CD14-positive monocyte (primary cell): Measurements from ENCODE around the gene SSR4. TPM values are rescaled to one million over a fixed set of nuclear protein-coding genes. Genes with fewer than 3 reads are reported as not detected.
A peak's percentile ranks its signal among the peaks of the same experiment; 100 is the strongest.

Source experiments
- DNase-seq, 3 donors: peaks; one replicate each; pipeline ENCODE4 v3.0.0-alpha.2; 2011 to 2022
- H2AFZ ChIP-seq: 2 replicates; pipeline ENCODE4 v1.6.0; 2012; ENCODE audit warnings: mild to moderate bottlenecking, low read depth, low read length, inconsistent platforms; ENCODE audit not compliant: insufficient read depth, poor library complexity, severe bottlenecking
- H3K27ac ChIP-seq, 2 donors: 1 replicate in 1 of 2; 2 replicates in 1 of 2; pipeline ENCODE4 v1.5.1; 2012 to 2013; ENCODE audit warnings: low read length in 2 of 2, control low read depth in 1 of 2, inconsistent platforms in 1 of 2, low read depth in 1 of 2, mild to moderate bottlenecking in 1 of 2
- H3K27me3 ChIP-seq, 2 donors: one replicate each; pipeline versions ENCODE4 v1.6.0 to v1.6.1; 2011 to 2013; ENCODE audit warnings: low read length in 2 of 2; ENCODE audit not compliant: control insufficient read depth in 2 of 2, insufficient read depth in 2 of 2
- H3K36me3 ChIP-seq, 2 donors: replicated peaks in 1 of 2; 1 replicate in 1 of 2; 2 replicates in 1 of 2; pipeline versions ENCODE4 v1.5.1 to v1.6.1; 2012 to 2013; ENCODE audit warnings: low read length in 2 of 2, control low read depth in 1 of 2, inconsistent platforms in 1 of 2, mild to moderate bottlenecking in 1 of 2; ENCODE audit not compliant: insufficient read depth in 2 of 2, control insufficient read depth in 1 of 2
- H3K4me1 ChIP-seq, 2 donors: 1 replicate in 1 of 2; 2 replicates in 1 of 2; pipeline versions ENCODE4 v1.5.1 to v1.6.1; 2012 to 2013; ENCODE audit warnings: low read length in 2 of 2, control low read depth in 1 of 2, inconsistent platforms in 1 of 2, mild to moderate bottlenecking in 1 of 2, moderate library complexity in 1 of 2; ENCODE audit not compliant: insufficient read depth in 2 of 2, control insufficient read depth in 1 of 2
- H3K4me2 ChIP-seq: replicated peaks from 2 replicates; pipeline ENCODE3; 2012; ENCODE audit warnings: low read length, moderate library complexity, mild to moderate bottlenecking; ENCODE audit not compliant: poor library complexity, severe bottlenecking; ENCODE audit errors: extremely low read depth
- H3K4me3 ChIP-seq, 3 experiments: fragments of 200-600 bp in 1 of 3; sonication (generic) in 1 of 3; replicated peaks in 1 of 3; 1 replicate in 2 of 3; 2 replicates in 1 of 3; pipeline ENCODE4 v1.5.1; 2011 to 2013; ENCODE audit warnings: low read length in 3 of 3, mild to moderate bottlenecking in 3 of 3, control low read depth in 2 of 3, low read depth in 2 of 3, inconsistent platforms in 1 of 3, moderate library complexity in 1 of 3
- H3K79me2 ChIP-seq: 2 replicates; pipeline ENCODE4 v1.6.0; 2012; ENCODE audit warnings: mild to moderate bottlenecking, control low read depth, inconsistent platforms, low read length, moderate library complexity; ENCODE audit not compliant: insufficient read depth
- H3K9ac ChIP-seq: 2 replicates; pipeline ENCODE4 v1.6.0; 2017; ENCODE audit warnings: low read length, mild to moderate bottlenecking; ENCODE audit not compliant: insufficient read depth, poor library complexity, severe bottlenecking
- H3K9me3 ChIP-seq, 2 donors: replicated peaks in 1 of 2; 1 replicate in 1 of 2; 2 replicates in 1 of 2; pipeline versions ENCODE4 v1.5.1 to v1.6.1; 2012 to 2013; ENCODE audit warnings: low read length in 2 of 2, control low read depth in 1 of 2; ENCODE audit not compliant: control insufficient read depth in 1 of 2, insufficient read depth in 1 of 2
- H4K20me1 ChIP-seq: 2 replicates; pipeline ENCODE4 v1.6.0; 2012; ENCODE audit warnings: mild to moderate bottlenecking, low read length, control low read depth, moderate library complexity; ENCODE audit not compliant: insufficient read depth
- H3K27ac Mint-ChIP-seq, 7 donors: one replicate each; pipeline ENCODE4 v1.8.0; 2020; ENCODE audit warnings: mild to moderate bottlenecking in 7 of 7, mixed read lengths in 7 of 7, moderate library complexity in 6 of 7, inconsistent platforms in 2 of 7
- H3K27me3 Mint-ChIP-seq, 3 donors: one replicate each; pipeline ENCODE4 v1.8.0; 2021 to 2022; ENCODE audit warnings: low read depth in 3 of 3, mild to moderate bottlenecking in 3 of 3, mixed read lengths in 3 of 3, moderate library complexity in 3 of 3, inconsistent platforms in 1 of 3
- H3K36me3 Mint-ChIP-seq, 2 donors: one replicate each; pipeline ENCODE4 v1.8.0; 2020; ENCODE audit warnings: mixed read lengths in 2 of 2, inconsistent platforms in 1 of 2, mild to moderate bottlenecking in 1 of 2
- H3K4me1 Mint-ChIP-seq: one replicate; pipeline ENCODE4 v1.8.0; 2020; ENCODE audit warnings: mild to moderate bottlenecking, mixed read lengths
- H3K4me3 Mint-ChIP-seq, 2 donors: one replicate each; pipeline ENCODE4 v1.8.0; 2020; ENCODE audit warnings: mild to moderate bottlenecking in 2 of 2, mixed read lengths in 2 of 2, moderate library complexity in 1 of 2
- H3K9me3 Mint-ChIP-seq, 7 donors: one replicate each; pipeline ENCODE4 v1.8.0; 2020 to 2022; ENCODE audit warnings: mixed read lengths in 7 of 7, mild to moderate bottlenecking in 6 of 7, moderate library complexity in 6 of 7, inconsistent platforms in 2 of 7
- WGBS: methylation state at CpG from one replicate; pipeline ENCODE4 v1.1.5; 2013; ENCODE audit warnings: missing lambda C conversion rate; ENCODE audit not compliant: insufficient coverage; 5-methylcytosine and 5-hydroxymethylcytosine counted together
- intact Hi-C, 2 donors: fragments of 100-400 bp; cut with micrococcal nuclease; formaldehyde crosslinking; loops; one replicate each; pipeline versions ENCODE4 v1.15.0 to v1.15.1; 2023
- polyA plus RNA-seq, 3 donors: library from polyadenylated mRNA; depleted of rRNA in 1 of 3; unstranded in 2 of 3; stranded (reverse) in 1 of 3; fragments of 300-500 nt in 2 of 3; fragments of >200 nt in 1 of 3; fragmentation: Illumina TruSeq in 2 of 3; gene quantifications; 1 replicate in 2 of 3; 2 replicates in 1 of 3; pipeline ENCODE4 v1.2.3, GENCODE V29; 2012 to 2021
- TF ChIP-seq, protein P1 (sequence below): fragments of 200-600 bp; IDR thresholded peaks from one replicate; pipeline ENCODE4 v1.8.0; 2022; ENCODE audit warnings: antibody characterized with exemption, mild to moderate bottlenecking

Gene SSR4
- polyA plus RNA-seq, 3 donors = 201 to 419 (median 362) TPM

DNA sequence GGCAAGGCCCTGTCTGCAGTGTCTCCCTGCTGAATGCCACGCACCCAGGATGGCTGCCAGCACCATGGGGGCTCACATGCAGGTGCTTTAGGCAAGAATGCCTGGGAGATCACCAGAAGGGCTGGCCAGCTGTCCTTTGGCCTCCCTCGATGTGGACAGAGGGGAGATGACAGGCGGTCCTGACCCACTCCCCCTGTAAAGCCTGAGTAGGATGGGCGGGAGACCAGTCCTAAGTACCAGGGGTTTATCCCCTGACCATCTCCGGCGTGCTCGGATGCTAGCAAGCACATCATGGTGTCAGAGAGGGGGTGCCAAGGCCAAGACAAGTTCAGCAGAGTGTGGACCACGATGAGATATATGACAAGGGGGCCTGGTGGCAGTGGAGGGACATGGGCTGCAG, 30.6 kb downstream of the SSR4 start:
- no peak overlapping the region for H3K4me2 ChIP-seq
- H3K36me3 ChIP-seq = no peaks in the 10 kb centered on the region
- DNase-seq = no peak
- 88% methylated on average over 4 of the region's 8 CpGs for WGBS
- intact Hi-C loops = no loop called here
- no peaks in the 10 kb centered on the region for H3K4me1 ChIP-seq
- Mint-ChIP-seq H3K27ac (no peak overlapping the region), H3K4me3 (no peak overlapping the region), H3K36me3 (no peaks in the 10 kb centered on the region), H3K27me3 (peaks cover 43 to 87% (median 85%) of the 10 kb centered on the region in 3 donors), H3K4me1 (peaks cover 1% of the 10 kb centered on the region), H3K9me3 (peaks cover 0 to 10% (median 6%) of the 10 kb centered on the region in 7 donors)
- no peaks in the 10 kb centered on the region for H3K79me2 ChIP-seq
- no peak overlapping the region for H2AFZ ChIP-seq
- H3K9me3 ChIP-seq = peaks cover 0 to 9% of the 10 kb centered on the region in 2 donors
- H3K9ac ChIP-seq = no peak overlapping the region
- H3K4me3 ChIP-seq = no peak overlapping the region
- H4K20me1 ChIP-seq = no peaks in the 10 kb centered on the region
- H3K27me3 ChIP-seq = peaks cover 42 to 72% of the 10 kb centered on the region in 2 donors
- no peak overlapping the region for H3K27ac ChIP-seq
- TF ChIP-seq, protein P1, sequence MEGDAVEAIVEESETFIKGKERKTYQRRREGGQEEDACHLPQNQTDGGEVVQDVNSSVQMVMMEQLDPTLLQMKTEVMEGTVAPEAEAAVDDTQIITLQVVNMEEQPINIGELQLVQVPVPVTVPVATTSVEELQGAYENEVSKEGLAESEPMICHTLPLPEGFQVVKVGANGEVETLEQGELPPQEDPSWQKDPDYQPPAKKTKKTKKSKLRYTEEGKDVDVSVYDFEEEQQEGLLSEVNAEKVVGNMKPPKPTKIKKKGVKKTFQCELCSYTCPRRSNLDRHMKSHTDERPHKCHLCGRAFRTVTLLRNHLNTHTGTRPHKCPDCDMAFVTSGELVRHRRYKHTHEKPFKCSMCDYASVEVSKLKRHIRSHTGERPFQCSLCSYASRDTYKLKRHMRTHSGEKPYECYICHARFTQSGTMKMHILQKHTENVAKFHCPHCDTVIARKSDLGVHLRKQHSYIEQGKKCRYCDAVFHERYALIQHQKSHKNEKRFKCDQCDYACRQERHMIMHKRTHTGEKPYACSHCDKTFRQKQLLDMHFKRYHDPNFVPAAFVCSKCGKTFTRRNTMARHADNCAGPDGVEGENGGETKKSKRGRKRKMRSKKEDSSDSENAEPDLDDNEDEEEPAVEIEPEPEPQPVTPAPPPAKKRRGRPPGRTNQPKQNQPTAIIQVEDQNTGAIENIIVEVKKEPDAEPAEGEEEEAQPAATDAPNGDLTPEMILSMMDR = no peak

DNA sequence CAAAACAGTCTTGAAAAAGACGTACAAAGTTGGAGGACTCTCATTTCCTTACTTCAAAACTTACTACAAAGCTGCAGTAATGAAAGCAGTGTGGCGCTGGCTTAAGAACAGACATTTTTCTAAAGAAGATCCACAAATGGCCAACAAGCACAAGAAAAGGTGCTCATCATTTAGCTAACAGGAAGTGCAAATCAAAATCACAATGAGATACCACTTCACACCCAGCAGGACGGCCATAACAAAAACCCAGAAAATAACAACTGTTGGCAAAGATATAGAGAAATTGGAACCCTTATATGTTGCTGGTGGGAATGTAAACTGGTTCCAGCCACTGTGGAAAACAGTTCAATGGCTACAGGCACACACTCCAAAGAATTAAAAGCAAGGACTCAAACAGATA, 32.5 kb downstream of the SSR4 start:
- Histone ChIP-seq H3K27ac (no peak overlapping the region), H3K4me2 (no peak overlapping the region), H3K36me3 (no peaks in the 10 kb centered on the region), H3K79me2 (no peaks in the 10 kb centered on the region), H3K9me3 (peaks cover 0 to 17% of the 10 kb centered on the region in 2 donors), H2AFZ (no peak overlapping the region), H3K4me3 (no peak overlapping the region), H3K27me3 (peaks cover 47 to 75% of the 10 kb centered on the region in 2 donors), H3K4me1 (no peaks in the 10 kb centered on the region), H4K20me1 (no peaks in the 10 kb centered on the region), H3K9ac (no peak overlapping the region)
- DNase-seq = no peak
- Mint-ChIP-seq H3K9me3 (peaks cover 0 to 21% (median 14%) of the 10 kb centered on the region in 7 donors), H3K36me3 (no peaks in the 10 kb centered on the region), H3K4me1 (peaks cover 1% of the 10 kb centered on the region), H3K4me3 (peak overlapping the region in 1 of 2 donors; percentile 73), H3K27ac (no peak overlapping the region), H3K27me3 (peaks cover 47 to 84% (median 80%) of the 10 kb centered on the region in 3 donors)
- intact Hi-C loops = no loop called here
- TF ChIP-seq, protein P1 = no peak
- no CpG with 5 or more reads among the region's 3 CpGs for WGBS
